BE2C (cell line): ENCODE data around the gene ERCC4.
A peak's percentile ranks its signal among the peaks of the same experiment; 100 is the strongest.

Source experiments
- DNase-seq: peaks from one replicate; pipeline ENCODE4 v3.0.0-alpha.2; 2020
- H3K27me3 ChIP-seq: fragments of 250-450 bp; sonication (Bioruptor Pico); 2 replicates; pipeline ENCODE4 v1.5.1; 2020; ENCODE audit warnings: mild to moderate bottlenecking
- H3K36me3 ChIP-seq: fragments of 250-450 bp; sonication (Bioruptor Pico); 2 replicates; pipeline ENCODE4 v1.5.1; 2020; ENCODE audit warnings: mild to moderate bottlenecking
- H3K4me1 ChIP-seq: fragments of 250-450 bp; sonication (Bioruptor Pico); 2 replicates; pipeline ENCODE4 v1.5.1; 2020
- H3K4me3 ChIP-seq: 2 replicates; pipeline ENCODE4 v1.5.1; 2011; ENCODE audit warnings: low read depth, low read length
- H3K9me3 ChIP-seq: fragments of 250-450 bp; sonication (Bioruptor Pico); 2 replicates; pipeline ENCODE4 v1.5.1; 2020
- TF ChIP-seq, protein P1 (sequence below): IDR thresholded peaks from 2 replicates; pipeline ENCODE4 v1.5.1; 2012; ENCODE audit warnings: mild to moderate bottlenecking, low read depth, low read length

Gene ERCC4

DNA sequence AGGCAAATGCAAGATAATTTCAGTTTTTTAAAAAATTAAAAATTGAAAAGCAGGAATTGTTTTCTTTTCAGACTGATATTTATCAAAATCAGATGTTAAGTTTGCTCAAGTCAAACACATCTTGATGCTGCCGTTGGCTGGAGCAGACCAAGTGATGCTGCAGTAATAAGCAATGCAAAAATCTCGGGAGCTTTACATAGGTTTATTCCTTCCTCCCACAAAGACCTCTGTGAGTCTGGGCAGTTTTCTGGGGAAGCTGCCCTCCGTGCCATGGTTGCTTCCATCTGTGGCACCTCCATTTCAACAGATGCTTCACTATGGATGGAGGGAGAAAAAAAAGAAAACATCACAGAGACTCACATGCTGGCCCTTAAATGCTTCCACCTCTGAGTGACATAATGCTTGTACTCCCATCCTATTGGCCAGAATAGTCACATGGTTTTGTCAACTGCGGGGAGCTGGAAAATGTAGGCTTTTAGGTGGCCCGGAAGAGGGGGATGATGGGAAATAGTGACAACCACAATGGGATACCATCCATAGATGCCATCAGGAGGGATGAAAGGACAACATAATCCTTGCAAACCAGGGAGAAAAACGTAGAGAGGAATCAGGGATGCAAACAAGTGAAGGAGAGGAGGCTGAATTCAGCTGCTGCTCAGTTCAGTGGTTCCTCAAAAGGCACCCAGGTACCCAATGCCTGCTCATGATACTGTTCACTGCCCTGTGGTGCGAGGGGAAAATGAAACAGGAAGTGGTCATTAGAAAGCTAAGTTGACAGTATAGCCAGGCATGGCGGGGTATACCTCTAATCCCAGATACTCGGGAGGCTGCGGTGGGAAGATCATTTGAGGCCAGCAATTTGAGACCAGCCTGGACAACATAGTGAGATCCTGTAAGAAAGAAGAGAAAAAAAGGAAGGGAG lies 13.5 kb upstream of the ERCC4 start:
- peak overlapping the region; percentile 13; the same call in 1 of the 2 replicates for H3K4me3 ChIP-seq
- peak; percentile 26 for DNase-seq

DNA sequence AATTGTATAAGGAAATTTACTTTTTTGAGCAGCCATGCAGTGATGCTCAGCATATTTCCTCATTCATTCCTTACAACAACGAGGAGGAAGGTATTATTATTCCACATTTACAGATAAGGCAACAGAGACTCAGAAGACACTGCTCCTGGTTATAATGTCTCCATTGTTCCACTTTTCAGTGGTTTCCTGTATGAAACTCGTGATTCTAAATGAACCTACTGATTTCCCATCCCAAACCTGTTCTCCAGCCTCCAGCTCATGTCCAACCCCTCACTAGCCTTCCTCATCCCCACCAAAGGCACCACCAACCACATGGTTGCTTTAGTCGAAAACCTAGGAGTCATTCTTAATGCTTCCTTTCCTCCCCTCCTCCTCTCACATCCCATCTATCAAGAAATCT lies 12.5 kb upstream of the ERCC4 start:
- H3K36me3 ChIP-seq, result no peaks in the 10 kb centered on the region
- peaks cover 21% of the 10 kb centered on the region for H3K27me3 ChIP-seq
- peaks cover 5% of the 10 kb centered on the region; the same call in 1 of the 2 replicates for H3K4me1 ChIP-seq
- TF ChIP-seq, protein P1, sequence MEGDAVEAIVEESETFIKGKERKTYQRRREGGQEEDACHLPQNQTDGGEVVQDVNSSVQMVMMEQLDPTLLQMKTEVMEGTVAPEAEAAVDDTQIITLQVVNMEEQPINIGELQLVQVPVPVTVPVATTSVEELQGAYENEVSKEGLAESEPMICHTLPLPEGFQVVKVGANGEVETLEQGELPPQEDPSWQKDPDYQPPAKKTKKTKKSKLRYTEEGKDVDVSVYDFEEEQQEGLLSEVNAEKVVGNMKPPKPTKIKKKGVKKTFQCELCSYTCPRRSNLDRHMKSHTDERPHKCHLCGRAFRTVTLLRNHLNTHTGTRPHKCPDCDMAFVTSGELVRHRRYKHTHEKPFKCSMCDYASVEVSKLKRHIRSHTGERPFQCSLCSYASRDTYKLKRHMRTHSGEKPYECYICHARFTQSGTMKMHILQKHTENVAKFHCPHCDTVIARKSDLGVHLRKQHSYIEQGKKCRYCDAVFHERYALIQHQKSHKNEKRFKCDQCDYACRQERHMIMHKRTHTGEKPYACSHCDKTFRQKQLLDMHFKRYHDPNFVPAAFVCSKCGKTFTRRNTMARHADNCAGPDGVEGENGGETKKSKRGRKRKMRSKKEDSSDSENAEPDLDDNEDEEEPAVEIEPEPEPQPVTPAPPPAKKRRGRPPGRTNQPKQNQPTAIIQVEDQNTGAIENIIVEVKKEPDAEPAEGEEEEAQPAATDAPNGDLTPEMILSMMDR, result no peak
- H3K4me3 ChIP-seq, result no peak overlapping the region
- no peak for DNase-seq
- no peaks in the 10 kb centered on the region for H3K9me3 ChIP-seq

More for the DNA sequence above, 13.5 kb upstream of the ERCC4 start:
- H3K27me3 ChIP-seq, result peaks cover 21% of the 10 kb centered on the region
- no peaks in the 10 kb centered on the region for H3K9me3 ChIP-seq
- H3K4me1 ChIP-seq, result peaks cover 5% of the 10 kb centered on the region; the same call in 1 of the 2 replicates
- TF ChIP-seq, protein P1, result no peak
- H3K36me3 ChIP-seq, result no peaks in the 10 kb centered on the region

DNA sequence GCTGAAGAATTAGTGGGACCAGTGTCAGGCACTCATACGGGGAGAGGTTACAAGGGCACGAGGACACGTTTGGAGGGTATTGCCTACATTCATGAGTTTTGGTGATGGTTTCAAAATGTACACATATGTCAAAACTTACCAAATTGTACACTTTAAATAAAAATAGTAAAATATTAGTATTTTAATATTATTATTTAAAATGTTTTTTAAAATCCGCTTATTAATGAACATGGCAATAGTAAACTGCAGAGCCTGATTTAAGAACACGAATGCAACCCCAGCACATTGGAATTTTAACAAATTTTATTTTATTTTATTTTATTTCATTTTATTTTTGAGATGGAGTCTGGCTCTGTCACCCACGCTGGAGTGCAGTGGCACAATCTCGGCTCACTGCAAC lies 10.9 kb upstream of the ERCC4 start:
- no peak overlapping the region for H3K4me3 ChIP-seq
- no peak for DNase-seq
- peaks cover 5% of the 10 kb centered on the region; the same call in 1 of the 2 replicates for H3K4me1 ChIP-seq
- H3K36me3 ChIP-seq, result no peaks in the 10 kb centered on the region
- TF ChIP-seq, protein P1, result no peak
- no peaks in the 10 kb centered on the region for H3K9me3 ChIP-seq
- H3K27me3 ChIP-seq, result peaks cover 21% of the 10 kb centered on the region

DNA sequence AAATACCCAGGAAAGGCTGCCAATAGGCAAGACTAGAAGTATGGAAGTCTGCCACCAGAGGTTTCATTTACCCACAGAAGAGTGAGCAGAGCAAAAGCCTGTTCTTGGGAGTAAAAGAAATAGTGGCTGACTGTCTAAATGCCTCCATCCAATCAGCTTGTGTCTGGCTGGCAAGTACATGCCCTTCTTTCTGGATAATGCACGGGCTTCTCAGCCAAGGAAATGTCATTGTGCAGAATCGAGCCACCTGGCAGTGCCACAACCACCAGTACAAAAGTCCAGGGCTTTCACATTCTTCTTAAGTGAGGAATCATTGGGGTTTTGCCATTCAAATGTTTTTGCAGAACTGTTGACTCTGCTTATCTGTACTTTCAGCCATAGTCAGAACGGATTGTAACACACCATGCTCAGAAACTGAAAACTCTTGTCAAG lies 10.1 kb upstream of the ERCC4 start:
- Histone ChIP-seq H3K36me3 (no peaks in the 10 kb centered on the region), H3K4me3 (no peak overlapping the region), H3K4me1 (peaks cover 5% of the 10 kb centered on the region; the same call in 1 of the 2 replicates), H3K9me3 (no peaks in the 10 kb centered on the region), H3K27me3 (peaks cover 25% of the 10 kb centered on the region)
- no peak for DNase-seq
- TF ChIP-seq, protein P1, result no peak

DNA sequence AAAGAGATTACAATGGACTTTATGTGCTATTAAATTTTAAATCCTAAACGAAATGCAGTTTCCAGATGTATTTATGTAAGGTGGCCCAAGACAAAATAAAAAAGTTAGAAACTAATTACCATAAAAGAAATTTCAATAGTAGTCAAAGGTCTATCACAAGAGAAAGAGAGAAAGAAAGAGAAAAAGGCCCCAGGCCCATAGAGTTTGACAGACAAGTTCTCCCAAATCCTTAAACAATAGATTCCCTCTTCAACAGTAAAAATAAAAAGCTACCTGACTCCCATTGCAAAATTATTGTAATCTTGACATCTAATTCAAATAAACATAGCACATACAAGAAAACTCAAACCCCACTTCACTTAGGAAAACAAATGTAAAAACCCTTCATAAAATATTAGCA lies 8.6 kb upstream of the ERCC4 start:
- H3K27me3 ChIP-seq, result peaks cover 25% of the 10 kb centered on the region
- H3K9me3 ChIP-seq, result no peaks in the 10 kb centered on the region
- H3K4me3 ChIP-seq, result no peak overlapping the region
- no peak for DNase-seq
- H3K4me1 ChIP-seq, result peaks cover 4% of the 10 kb centered on the region; the same call in 1 of the 2 replicates
- H3K36me3 ChIP-seq, result no peaks in the 10 kb centered on the region
- TF ChIP-seq, protein P1, result no peak

DNA sequence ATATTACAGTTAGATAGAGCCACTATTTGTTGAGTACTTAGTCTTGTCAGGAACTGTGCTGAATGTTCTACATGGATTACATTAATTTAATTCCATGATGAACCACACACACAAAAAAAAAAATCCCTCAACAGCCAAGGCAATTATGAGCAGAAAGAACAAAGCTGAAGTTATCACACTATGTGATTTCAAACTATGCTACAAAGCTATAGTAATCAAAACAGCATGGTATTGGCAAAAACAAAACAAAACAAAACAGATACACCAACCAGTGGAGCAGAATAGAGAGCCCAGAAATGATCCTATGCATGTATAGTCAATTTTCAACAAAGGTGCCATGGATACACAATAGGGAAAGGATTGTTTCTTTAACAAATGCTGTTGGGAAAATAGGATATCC lies 8.1 kb upstream of the ERCC4 start:
- Histone ChIP-seq H3K9me3 (no peaks in the 10 kb centered on the region), H3K36me3 (no peaks in the 10 kb centered on the region), H3K27me3 (peaks cover 25% of the 10 kb centered on the region), H3K4me1 (no peaks in the 10 kb centered on the region), H3K4me3 (no peak overlapping the region)
- TF ChIP-seq, protein P1, result no peak
- no peak for DNase-seq
